Measurements from ENCODE around the gene XIRP1.

DNA sequence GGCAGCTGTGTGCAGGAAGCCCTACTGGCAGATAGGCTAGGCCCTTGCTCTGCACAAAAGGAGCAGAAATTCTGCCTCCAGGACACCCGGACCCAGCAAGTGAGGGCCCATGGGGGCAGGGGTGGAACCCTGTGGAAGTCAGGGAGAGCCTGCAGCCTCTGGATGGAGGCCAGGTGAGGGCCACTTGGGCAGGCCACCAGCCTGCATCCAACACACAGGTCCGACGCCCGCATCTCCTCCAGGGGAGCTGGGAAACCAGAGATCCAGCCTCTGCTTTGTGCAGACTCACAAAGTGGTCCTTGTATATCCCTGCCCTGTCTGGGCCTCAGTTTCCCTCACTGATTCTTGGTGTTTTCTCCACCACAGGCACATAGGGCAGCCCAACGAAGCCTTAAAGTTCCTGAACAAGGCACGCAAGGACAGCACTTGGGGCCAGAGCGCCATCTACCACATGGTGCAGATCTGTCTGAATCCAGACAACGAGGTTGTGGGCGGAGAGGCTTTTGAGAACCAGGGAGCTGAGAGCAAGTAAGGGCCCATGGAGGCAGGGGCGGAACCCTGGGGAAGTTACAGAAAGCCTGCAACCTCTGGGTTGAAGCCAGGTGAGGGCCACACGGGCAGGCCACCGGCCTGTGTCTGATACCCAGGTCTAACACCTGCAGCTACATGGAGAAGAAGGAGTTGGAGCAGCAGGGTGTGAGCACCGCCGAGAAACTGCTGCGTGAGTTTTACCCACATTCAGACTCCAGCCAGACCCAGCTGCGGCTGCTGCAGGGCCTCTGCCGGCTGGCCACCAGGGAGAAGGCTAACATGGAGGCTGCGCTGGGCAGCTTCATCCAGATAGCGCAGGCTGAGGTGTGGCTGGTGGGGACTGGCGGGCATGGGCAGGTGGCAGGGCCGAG is 55.6 kb downstream of the XIRP1 start:
- TF ChIP-seq POLR2A (IDR thresholded peaks at IDR 0.05) (no peak), CTCF (IDR thresholded peaks at IDR 0.05) (no peak)

Measured in thyroid gland (tissue), 4 donors.